GM21717 (cell line): ENCODE data around the gene MALT1.
A peak's percentile ranks its signal among the peaks of the same experiment; 100 is the strongest.
"Not testable (repeated sequence)": the region's sequence is repeated elsewhere in the genome, so short reads cannot be mapped to it uniquely, and the experiment has no call there.

ENCODE experiments used
- ATAC-seq: cut with Tn5 transposase; IDR thresholded peaks from one replicate; pipeline ENCODE4 v1.9.1; 2021; ENCODE audit warnings: mild to moderate bottlenecking, moderate library complexity; ENCODE audit not compliant: unreplicated experiment

MALT1 gene

DNA sequence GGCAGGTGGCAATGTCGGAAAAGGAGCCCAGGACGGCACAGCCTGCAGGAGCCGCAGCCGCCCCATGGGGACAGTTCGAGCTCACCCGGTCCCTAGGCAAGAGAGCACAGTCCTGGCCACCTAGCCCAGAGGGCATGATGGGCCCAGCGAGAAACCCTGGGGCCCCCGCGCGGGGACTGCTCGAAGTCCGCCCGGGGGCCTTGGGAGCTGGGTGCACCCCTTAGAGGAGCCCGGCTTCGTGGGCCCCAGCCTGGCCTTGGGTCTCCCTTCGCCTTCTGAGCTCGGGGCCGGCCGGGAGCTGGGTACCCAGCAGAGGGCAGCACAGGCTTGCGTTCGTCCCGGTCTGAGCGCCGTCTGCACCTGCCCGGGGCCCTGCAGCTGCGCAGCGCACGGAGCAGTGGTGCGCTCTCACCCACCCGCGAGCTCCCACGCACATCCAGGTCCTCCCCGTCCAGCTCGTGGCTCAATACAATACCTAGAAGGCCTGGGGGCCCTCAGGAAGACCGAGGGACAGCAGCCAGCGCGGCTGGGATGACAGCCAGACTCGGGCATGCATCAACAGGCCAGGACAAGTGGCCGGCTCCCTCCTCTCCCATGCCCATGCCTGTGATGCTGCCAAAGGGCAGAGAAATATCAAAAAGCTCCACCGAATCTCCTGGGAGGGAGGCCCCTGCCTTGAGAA is 97.2 kb downstream of the MALT1 start:
- ATAC-seq, result peak; percentile 65

DNA sequence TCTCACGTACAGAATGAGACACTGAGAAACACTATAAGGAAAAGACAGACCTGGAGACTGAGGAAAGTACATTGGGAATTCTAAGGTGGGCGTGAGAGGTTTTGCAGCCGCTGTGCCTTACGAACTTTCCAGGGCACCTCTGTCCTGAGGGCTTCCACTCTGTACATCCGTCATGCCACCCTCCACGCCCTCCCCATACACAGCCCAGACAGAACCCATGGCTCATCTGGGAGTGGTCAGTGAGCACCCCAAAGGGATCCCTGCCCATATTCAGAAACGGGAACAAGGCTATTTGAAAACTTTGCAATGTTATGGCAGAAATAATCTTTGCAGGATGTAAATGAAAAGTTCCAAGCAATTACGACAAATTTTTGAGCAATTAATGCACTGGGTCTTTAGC is 98.1 kb downstream of the MALT1 start:
- no peak for ATAC-seq

DNA sequence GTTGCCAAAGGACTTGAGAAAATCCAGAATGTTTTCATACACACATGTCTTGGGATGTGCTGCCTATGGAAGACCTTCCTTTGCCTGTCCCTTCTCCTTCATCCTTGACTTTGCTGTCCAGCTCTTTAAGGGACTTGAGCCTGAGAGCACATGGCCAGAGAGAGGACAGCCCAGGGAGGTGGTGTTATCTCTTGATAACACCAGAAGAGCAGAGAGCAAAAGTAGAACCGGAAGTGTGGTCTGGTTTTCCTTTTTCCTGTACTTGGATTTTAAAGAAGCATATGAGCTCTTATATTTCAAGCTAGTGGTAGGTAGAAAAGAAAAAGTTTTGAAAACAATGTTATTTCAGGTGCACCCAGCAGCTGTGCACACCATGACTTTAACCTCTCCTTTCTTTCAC is 99.3 kb downstream of the MALT1 start:
- no peak for ATAC-seq

DNA sequence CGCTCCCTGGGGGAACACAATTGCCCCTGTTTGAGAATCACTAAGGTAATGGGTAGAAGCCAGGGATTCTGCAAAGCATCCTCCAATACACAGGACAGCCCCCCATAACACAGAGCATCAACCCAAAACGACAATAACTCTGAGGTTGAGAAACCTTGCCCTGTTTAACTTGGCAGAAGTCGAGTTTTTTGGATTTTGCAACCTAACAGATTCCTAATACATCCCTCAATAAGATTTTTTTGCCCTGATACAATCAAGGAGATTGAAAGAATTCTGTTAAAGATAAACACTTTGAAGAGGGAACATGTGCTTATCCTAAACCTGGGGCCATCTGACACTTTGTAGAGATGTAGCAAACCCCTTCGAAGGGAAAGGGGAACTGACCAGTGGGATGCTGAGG is 100.9 kb downstream of the MALT1 start:
- ATAC-seq, result no peak

DNA sequence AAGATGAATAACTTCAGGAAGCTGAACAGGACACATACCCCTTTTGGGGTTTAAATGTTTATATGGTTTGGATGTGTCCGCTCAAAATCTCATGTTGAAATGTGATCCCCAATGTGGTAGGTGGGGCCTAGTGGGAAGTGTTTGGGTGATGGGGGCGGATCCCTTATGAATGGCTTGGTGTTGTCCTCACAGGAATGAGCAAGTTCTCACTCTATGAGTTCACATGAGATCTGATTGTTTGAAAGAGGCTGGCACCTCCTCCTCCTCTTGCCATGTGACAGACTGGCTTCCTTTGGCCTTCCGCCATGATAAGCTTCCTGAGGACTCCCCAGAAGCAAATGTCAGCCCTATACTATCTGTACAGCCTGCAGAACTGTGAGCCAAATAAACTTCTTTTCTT is 104.8 kb downstream of the MALT1 start:
- ATAC-seq, result no peak

DNA sequence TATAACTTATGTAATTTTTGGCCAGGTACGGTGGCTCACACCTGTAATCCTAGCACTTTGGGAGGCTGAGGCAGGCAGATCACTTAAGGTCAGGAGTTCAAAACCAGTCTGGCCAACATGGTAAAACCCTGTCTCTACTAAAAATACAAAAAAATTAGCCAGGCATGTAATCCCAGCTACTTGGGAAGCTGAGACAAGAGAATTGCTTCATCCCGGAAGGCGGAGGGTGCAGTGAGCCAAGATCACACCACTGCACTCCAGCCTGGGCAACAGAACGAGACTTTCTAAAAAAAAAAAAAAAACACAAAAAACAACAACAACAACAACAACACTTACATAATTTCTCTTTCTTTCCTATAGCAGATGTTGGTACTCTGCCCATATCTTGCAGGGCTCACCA is 105.3 kb downstream of the MALT1 start:
- not testable (repeated sequence) for ATAC-seq

DNA sequence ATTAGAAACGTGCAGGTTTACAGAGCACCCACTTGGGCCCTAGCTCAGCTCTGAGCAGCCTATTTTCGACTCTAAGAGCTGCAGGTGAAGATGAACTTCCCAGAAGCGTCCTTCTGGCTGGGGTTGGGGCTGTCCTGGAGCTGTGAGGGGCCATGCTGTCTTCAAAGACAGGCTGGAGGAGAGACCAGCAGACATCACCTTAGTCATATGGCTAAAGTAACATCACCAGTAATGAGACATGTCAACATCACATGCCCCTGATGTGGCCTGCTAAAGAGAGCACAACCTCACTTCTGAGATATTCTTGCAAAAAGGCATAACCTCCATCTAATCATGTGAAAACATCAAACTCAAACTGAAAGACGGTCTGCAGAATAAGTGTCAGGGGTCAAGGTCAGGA is 106.2 kb downstream of the MALT1 start:
- ATAC-seq, result no peak

DNA sequence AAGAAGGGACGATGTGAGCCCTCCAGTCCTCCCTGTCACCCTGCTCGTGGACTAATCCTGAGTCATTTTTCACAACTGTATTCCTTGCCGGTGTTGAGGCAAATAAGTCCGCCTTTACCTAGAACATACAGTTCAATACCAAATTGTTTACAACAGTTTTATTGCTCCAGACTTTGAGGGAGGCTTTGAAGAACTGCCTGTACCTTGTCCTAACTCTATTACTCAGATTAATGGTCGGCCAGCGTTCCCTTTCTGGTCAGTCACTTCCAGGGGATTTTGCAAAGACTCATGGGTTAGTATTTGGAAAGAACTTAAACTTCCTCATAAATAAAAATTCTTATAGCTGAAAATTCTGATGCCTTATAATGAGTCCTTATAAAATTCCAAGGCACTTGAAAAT is 108.3 kb downstream of the MALT1 start:
- ATAC-seq, result no peak

DNA sequence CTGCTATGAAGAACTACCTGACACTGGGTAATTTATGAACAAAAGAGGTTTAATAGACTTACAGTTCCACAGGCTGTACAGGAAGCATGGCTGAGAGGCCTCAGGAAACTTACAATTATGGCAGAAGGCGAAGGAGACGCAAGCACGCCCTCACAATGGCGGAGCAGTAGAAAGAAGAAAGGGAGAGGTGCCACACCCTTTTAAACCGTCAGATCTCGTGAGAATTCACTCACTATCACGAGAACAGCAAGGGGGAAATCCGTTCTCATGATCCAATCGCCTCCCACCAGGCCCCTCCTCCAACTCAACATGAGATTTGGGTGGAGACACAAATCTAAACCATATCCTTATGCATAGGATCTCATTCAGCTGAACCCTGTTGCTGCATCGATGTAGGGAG is 108.8 kb downstream of the MALT1 start:
- ATAC-seq, result no peak

DNA sequence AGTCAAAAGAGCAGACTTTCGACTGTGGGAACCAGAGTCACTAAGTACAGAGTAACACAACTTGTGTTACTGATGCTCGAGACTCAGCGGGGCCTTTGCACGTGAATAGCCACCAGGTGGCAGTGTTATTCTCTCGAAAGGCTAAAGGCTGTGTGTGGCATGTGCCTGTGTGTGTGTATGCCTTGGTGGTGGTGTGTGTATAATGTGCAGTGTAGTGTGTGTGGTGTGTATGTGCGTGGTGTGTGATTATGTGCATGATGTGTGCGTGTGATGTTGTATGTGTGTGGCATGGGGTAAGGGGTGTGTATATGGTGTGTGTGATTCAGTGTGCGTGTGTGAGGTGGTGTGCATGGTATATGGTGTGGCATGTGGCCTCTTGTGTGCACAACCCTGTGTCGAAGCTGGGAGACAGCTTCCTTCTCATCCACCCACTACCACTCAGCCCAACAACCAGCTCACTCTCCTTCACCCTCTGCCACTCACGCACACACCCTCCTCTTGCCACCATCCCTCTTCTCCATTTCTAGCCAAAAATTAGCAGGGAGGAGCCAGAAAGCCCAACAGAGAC is 110.4 kb downstream of the MALT1 start:
- peak; percentile 79 for ATAC-seq

DNA sequence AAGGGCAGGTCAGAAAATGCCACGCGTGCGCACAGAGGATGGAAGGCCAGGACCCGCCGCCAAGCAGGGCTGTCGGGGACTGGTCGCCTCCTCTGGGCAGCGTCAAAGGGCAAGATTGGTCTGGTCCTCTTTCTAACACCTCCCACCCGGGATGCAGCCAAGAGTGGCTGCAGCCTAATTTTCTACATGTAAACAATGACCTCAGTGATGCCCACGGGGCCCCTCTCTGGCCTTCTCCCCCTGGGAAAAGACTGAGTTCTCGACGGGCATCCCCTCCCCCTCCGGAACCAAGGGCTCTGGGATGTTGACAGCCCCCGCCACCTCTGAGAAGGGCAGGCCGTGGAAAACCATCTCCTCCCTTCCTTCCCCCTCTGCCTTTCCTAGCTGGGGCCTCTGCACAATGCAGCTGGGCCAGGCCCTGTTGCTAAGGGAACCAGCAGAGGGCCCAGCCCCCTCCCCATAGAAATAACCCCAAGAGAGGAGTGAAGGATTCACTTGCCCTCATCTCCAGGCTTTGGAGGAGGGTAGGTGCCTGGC is 113.4 kb downstream of the MALT1 start:
- no peak for ATAC-seq

DNA sequence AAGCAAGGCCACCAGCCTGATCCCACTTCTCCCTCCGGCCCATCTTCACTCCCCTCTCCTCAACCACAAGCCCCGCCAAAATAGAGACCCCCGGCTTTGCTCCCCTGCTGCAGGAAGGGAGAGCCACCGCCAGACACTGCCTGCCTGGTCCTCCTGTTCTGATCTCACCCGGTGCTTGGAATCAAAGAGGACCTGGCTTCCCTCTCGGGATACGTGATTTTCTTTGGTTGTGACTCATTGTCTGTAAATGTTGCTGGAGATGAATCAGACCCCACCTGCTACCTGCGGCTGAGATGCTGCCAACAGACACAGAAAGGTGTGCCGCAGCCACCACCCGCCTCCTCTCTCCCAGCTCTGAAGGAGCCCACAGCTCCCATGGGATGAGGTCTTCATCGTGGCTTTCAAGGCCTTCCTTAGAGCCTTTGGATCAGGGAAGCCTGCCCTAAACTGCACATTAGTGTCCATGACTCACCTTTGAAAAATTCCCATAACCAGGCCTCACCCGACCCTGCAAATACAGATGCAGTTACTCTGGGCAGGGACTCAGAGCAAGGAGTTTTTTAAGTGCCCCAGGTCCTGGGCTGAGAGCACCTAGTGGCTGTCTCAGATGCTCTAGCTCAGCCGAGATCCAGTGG is 114.0 kb downstream of the MALT1 start:
- no peak for ATAC-seq

DNA sequence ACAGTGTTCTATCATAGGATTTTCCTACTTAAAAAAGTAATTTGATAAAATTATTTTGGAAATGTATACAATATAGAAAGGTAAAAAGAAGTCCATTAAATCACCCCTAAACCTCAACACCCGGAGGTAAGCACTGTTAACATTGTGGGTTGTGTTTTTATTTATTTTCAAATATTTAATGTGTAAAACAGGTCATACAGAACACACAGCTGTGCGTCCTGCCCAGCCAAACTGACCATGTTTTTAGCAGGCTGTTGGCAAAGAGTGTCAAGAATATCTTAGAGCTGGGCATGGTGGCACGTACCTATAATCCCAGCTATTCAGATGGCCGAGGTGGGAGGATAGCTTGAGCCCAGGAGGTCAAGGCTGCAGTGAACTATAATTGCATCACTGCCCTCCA is 114.6 kb downstream of the MALT1 start:
- ATAC-seq, result no peak

DNA sequence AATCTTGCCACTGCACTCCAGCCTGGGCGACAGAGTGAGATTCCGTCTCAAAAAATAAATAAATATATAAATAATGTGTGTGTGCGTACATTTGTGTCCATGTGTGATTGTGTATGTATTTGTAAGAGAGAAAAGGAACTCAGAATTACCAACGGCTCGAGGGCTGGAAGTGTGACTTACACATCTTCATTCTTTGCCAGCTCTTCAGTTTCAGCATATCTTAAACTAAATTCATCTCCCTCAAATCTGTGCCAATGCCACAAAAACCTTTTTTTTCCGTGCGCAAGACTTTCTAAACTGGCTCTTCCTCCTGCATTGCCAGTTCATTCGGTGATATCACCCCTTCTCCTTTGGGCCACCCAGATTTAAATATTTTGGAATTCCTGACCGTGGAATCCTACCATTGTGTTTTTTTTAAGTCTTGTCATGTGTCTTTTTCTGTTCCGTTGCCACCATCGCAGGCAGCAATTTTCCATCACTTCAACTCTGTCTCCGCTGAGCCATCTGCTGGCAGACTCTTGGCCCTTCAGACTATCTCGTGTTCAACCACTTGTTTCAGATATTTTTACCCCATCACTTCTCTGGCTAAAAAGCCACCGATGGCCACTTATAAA is 116.4 kb downstream of the MALT1 start:
- ATAC-seq, result no peak

DNA sequence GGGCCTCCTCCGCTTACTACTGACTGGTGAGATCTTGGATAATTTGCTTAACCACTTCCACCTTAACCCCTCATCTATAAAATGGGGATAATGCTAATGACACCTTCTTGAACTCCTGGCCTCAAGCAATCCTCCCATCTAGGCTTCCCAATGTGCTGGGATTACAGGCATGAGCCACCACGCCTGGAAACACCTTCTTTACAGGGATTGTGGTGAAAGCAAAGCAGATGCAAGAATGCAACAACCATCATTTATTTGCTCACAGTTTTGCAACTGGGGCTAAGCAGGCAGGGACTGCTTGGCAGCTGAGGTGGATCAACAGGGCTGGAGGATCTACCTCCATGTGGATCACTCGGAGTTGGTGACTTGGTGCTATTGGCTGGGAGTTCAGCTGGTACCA is 117.2 kb downstream of the MALT1 start:
- no peak for ATAC-seq

DNA sequence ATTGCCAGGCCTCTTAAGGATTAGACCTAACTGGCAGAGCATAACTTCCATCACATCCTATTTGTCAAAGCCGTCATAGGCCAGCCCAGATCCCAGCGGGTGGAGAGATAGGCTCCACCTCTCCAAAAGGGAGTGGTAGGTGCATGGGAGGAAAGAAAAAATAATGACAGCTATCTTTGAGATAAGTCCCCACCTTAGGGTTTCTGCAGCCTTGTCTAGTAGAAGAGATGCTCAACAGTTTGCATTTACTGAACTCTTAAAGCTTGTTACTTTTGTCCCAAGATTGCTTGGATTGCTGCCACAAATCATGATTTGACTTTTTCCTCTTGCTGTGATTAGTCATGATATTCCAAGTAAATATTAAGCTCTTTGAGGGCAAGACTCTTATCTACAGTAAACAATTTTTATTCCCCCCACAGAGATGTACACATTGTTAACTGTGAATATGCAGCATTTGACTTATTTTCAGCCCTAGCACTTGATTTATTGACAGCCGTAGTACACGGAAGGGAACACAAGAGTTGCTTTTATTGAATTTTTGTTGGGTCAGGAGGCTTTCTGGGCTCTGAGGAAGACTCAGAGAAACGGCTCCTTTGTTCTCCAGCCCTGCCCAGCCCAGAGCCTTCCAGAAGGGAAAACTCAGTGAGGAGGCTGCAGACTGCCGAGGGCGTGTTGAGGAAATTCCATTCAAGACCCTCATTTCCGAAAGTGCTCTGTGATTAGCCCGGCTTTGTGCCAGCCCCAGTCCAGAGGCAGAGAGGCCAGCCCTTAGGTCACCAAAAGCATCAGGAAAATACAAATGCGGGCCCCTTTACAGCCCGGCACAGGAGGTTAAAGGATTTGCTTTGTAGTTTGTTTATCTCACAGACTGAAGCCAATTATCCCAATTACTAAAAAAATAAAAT is 118.0 kb downstream of the MALT1 start:
- no peak for ATAC-seq

DNA sequence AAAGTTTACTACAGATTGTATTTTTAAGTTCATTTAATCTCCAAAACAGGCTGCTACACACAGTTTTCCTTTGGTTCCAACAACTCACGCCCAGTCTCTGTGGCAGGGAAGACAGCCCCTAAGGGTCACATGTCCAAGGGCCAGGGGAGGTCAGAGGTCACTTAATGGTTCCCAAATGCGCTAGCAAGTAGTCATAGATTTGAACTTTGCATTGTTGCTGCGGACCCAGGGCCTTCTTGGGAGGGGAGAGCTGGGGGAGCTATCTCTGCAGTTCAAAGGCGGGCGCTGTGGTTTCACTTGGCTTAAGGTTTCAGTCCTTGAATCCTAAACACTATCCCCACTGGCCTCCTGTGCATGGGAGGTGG is 118.6 kb downstream of the MALT1 start:
- ATAC-seq, result no peak

DNA sequence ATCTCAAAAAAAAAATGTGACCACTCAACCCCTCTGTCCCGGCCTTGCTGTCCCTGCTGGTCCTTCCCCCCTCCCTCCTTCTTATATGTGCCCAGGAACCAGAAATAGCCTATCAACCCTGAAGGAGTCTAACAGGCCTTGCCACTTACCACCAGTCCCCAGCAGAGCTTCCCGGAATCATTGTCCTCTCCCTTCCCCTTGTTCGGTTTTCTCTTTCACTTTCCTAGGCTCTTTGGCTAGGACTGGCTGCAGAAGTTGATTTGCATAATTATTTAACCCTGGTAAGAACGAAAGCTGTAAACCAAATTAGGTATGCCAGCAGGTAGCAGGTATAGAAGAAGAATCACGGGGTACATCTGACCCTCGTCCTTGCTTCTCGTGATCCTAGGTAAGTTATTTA is 120.8 kb downstream of the MALT1 start:
- ATAC-seq, result peak; percentile 98

DNA sequence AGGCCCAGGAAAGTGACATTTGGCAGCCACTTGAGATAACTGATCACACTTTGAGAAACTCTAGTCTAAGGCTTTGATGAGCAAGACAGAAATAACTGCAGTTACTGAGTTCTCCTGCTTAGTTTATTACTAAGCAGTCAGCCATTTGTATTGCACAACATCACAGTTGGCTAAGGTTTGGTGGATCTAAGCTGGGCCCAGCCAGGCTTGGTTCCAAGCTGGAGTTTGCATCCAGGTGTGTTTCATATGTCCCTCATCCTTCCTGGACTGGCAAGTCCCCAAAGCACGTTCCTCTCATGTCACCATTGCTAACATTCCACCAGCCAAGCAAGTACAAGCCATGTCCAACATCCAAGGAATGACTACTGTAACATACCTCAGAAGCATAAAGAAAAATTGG is 122.1 kb downstream of the MALT1 start:
- ATAC-seq, result no peak

DNA sequence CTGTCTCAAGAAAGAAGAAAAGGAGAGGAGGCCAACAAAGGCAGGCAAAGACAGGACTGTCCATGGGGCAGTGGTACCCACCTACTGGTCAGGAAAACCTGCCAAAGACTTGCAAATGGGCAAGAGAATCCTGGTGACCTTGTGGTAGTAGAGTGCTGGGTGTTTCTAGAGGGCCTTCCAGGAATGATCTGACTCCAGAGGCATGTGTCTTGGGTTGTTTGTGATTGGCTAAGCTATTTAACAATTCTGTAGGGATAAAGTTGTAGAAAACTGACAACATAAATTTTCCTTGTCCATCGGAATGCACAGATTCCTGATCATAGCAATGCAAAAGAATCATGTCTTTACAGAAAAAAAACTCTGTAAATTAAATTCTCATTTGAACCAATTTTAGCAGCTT is 125.0 kb downstream of the MALT1 start:
- ATAC-seq, result no peak

DNA sequence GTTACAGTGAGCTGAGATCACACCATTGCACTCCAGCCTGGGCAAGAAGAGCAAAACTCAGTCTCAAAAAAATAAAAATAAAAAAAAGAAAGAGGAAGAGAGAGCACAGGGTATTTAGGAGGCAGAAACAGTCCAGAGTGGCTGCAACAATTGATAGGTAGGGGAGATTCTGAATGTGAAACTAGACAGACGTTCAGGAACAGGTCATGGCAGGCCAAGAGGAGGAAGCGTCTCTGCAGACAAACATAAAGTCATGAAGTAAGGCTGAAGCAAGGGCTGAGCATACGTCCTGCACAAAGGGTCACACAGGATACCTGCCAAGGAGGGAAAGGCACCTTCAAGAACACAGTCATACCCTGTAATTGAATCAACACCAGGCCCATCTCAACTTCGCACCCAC is 129.3 kb downstream of the MALT1 start:
- peak; percentile 92 for ATAC-seq
